ENCODE results near the gene MRPL9.

The MRPL9 gene

DNA sequence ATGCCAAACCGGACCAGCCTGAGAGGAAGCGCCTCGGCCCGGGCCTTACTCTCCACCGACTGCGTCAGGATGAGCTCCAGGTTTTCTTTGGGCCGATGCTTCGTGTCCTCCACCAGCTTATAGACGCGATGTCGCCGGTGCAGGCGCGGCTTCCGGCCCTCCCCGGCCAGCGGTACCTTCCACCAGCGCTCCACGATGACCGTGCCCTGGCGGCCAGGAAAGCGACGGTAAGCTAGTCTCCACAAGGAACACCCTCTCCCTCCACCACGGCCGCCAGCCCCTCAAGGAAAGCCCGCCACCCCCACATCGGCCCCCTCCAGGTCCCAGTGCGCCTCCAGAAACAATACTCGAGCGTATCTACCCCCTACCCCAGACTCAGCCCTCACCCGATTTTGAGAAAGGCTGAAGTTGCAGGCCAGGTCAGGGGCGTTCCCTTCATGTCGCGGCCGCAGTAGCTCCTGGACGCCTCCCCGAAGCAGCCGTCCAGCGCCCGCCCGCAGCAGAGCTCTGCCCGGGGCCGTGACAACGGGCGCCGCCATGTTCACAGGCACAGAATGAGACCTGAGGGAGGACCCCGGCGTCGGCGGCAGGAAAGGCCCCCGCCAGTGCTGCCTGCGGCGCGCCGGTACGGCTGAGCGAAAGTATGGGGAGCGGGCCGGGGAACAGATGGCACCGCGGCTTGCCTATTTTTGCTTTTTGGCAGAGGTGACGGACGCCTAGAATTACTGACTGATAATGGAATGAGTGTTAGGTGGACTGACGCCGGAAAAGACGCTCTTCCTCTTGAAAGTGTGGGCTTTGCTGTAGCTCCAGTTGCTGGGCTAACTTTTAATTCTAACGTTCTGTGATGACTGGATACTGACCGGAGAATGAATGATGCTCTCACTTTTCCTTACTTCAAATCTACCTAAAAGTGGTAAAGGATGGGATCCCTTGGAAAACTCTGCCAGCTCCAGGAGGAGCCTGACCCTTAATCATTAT lies at the start of gene MRPL9:
TSS of gene MRPL9 (minus strand) at position 556 of the 981 bp plus-strand sequence. CDS start at position 539, 17 bp downstream.
- peak within 1 kb of the TSS; percentile 94 for H3K27ac Mint-ChIP-seq
- intact Hi-C loops (cut with micrococcal nuclease) = loop anchor here (2.0 to 10.0 kb wide), 2 partner anchors 28 to 72 kb away; partner anchors contain the start of genes C2CD4D, RORC and TDRKH
- peaks cover 74% of the 10 kb centered on the region for H3K36me3 Mint-ChIP-seq (ENCODE audit: low read depth)
- no peaks in the 10 kb centered on the region for H3K9me3 Mint-ChIP-seq
- peaks cover 50% of the 10 kb centered on the region for H3K4me1 Mint-ChIP-seq (ENCODE audit: low read depth)
- H3K4me3 Mint-ChIP-seq = peak within 1 kb of the TSS; percentile 91
- H3K27me3 Mint-ChIP-seq = no peaks in the 10 kb centered on the region

DNA sequence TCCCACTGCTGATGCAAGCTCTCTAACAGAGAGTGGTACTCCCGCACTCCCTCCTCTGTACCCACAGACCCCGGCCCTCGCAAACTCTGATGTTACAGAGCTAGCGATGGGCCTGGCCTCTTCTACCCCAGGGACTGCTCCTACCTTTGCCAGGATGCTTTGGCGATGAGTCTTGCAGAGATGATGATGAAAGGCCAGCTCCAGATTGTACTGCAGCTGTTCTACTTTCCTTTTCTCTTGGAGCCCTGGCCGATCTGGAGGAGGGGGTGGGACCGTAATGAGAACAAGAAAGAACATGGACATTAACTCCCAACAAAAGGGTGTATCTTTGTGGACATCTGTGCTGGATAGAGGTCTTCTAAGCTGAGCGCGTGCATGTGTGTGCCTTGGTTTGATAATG lies 47.9 kb upstream of the MRPL9 start:
- H3K27me3 Mint-ChIP-seq = peaks cover 38% of the 10 kb centered on the region
- H3K27ac Mint-ChIP-seq = no peak overlapping the region
- peaks cover 20% of the 10 kb centered on the region for H3K4me1 Mint-ChIP-seq (ENCODE audit: low read depth)
- H3K4me3 Mint-ChIP-seq = no peak overlapping the region
- intact Hi-C loops (cut with micrococcal nuclease) = no loop called here
- H3K9me3 Mint-ChIP-seq = no peaks in the 10 kb centered on the region
- no peaks in the 10 kb centered on the region for H3K36me3 Mint-ChIP-seq (ENCODE audit: low read depth)

DNA sequence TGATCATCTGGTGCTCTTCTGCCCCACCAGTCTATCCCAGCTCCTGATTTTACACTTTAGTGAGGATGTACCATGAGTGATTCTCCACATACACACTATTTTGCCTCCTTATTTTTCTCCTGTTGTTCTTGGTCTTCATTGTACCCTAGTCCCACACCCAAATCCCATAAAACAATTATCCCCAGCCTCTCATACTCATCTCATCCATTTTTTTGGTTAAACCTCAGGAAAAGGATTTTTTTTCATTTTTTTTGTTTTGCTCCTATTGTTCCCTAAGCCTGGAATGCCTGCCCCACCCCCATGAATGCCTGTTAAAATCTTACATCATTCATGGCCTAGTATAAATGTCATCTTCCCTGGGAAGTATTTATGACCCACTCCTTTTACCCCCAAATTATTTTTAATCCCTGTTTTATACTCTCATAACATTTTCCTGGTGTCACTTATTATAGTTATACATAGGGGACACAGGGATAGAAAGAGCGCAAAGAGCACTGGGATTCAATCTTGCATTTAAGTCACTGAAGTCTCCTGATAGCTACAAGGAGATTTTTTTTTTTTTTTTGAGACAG lies 46.8 kb upstream of the MRPL9 start:
- Mint-ChIP-seq H3K27ac (no peak overlapping the region), H3K36me3 (ENCODE audit: low read depth) (no peaks in the 10 kb centered on the region), H3K27me3 (peaks cover 34% of the 10 kb centered on the region), H3K9me3 (no peaks in the 10 kb centered on the region), H3K4me1 (ENCODE audit: low read depth) (peaks cover 13% of the 10 kb centered on the region), H3K4me3 (no peak overlapping the region)
- intact Hi-C loops (cut with micrococcal nuclease) = no loop called here

DNA sequence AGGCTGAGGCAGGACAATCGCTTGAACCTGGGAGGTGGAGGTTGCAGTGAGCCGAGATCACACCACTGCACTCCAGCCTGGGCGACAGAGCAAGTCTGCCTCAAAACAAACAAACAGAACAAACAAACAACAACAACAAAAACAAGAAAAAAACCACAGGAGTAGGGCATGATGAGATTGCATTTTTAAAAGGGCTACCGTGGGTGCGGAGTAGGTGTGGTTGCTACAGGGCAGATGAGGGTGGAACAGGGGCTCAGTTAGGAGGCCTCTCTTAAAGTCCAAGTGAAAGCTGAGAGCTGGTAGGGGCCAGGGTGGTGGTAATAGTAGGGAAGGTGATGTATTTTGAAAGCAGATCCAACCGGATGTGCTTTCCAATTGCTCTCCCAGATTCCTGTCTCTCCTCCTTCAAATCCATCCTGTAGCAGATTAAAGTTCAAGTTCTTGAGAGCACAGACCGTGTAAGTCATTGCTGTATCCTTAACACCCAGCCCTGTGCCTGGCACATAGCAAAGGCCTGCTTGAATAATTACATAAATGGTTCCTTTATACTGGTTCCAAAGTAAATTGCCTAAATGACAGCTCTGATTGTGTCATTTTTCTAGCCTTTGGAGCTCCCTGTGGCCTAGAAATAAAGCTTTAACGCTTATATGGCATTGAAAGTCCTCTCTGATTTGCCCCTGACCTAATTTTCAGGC lies 46.1 kb upstream of the MRPL9 start:
- no peaks in the 10 kb centered on the region for H3K9me3 Mint-ChIP-seq
- no peaks in the 10 kb centered on the region for H3K36me3 Mint-ChIP-seq (ENCODE audit: low read depth)
- no peak overlapping the region for H3K27ac Mint-ChIP-seq
- intact Hi-C loops (cut with micrococcal nuclease) = no loop called here
- H3K27me3 Mint-ChIP-seq = peaks cover 35% of the 10 kb centered on the region
- peaks cover 13% of the 10 kb centered on the region for H3K4me1 Mint-ChIP-seq (ENCODE audit: low read depth)
- H3K4me3 Mint-ChIP-seq = no peak overlapping the region

DNA sequence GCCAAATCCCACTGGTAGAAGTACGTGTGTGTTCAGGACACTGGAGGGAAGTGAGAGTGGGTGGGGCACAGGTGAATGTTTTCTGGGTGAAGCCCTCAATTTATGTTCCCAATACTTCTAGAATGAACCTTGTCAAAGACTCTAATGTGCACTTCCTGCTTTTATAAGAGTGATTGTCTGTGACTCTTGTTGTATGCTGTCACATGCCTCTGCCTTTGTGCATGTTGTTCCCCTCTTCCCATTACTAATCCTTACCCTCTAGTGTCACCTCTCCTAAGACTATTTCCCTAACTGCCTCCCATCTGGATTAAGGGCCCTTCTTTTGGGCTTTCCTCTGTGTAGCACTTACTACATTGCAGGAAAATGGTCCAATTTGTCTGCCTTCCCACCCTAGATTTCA lies 44.5 kb upstream of the MRPL9 start:
- H3K27ac Mint-ChIP-seq = no peak overlapping the region
- intact Hi-C loops (cut with micrococcal nuclease) = no loop called here
- H3K36me3 Mint-ChIP-seq (ENCODE audit: low read depth) = no peaks in the 10 kb centered on the region
- no peaks in the 10 kb centered on the region for H3K9me3 Mint-ChIP-seq
- H3K4me3 Mint-ChIP-seq = no peak overlapping the region
- H3K4me1 Mint-ChIP-seq (ENCODE audit: low read depth) = peaks cover 13% of the 10 kb centered on the region
- peaks cover 37% of the 10 kb centered on the region for H3K27me3 Mint-ChIP-seq

DNA sequence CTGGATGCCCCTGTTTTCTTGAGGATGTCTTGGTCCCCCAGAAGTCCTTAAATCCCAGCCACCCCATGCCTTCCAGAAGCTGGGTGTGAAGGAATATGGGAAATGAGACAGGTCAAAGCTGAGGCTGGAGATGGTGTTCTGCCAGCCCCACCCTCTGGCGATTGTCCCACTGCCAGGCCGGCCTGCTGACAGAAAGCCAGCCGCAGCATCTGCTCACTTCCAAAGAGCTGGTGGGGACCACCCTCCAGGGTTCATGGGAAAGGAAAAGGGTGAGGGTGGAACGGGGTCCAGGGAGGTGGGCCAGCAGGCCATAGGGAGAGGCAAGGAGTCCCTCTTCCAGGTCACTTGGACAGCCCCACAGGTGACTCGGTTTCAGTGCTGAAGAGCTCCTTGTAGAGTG lies 43.8 kb upstream of the MRPL9 start:
- Mint-ChIP-seq H3K27ac (no peak overlapping the region), H3K27me3 (peaks cover 37% of the 10 kb centered on the region), H3K4me1 (ENCODE audit: low read depth) (peaks cover 13% of the 10 kb centered on the region), H3K9me3 (no peaks in the 10 kb centered on the region), H3K4me3 (no peak overlapping the region), H3K36me3 (ENCODE audit: low read depth) (no peaks in the 10 kb centered on the region)
- intact Hi-C loops (cut with micrococcal nuclease) = no loop called here

DNA sequence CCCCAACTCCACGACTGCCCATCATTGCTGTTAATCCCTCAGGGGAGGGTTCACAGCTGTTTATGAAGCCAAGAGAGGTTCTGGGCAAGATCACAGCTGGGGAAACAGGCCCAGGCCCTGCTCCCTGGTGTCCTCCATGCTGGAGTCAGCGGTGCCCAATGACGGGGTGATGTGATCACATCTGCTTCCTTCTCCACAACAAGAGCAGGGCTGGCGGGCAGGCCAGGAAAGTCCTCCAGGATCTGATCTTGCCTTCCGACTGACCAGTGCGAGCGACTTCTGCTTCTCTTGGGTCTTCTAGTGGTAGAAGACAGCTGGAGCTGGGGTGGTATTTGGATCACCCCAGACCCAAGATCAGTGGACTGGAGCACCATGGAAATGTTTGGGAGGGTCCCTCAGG lies 42.9 kb upstream of the MRPL9 start:
- Mint-ChIP-seq H3K4me1 (ENCODE audit: low read depth) (peaks cover 13% of the 10 kb centered on the region), H3K27me3 (peaks cover 40% of the 10 kb centered on the region), H3K9me3 (no peaks in the 10 kb centered on the region), H3K4me3 (no peak overlapping the region), H3K36me3 (ENCODE audit: low read depth) (no peaks in the 10 kb centered on the region), H3K27ac (no peak overlapping the region)
- intact Hi-C loops (cut with micrococcal nuclease) = no loop called here

DNA sequence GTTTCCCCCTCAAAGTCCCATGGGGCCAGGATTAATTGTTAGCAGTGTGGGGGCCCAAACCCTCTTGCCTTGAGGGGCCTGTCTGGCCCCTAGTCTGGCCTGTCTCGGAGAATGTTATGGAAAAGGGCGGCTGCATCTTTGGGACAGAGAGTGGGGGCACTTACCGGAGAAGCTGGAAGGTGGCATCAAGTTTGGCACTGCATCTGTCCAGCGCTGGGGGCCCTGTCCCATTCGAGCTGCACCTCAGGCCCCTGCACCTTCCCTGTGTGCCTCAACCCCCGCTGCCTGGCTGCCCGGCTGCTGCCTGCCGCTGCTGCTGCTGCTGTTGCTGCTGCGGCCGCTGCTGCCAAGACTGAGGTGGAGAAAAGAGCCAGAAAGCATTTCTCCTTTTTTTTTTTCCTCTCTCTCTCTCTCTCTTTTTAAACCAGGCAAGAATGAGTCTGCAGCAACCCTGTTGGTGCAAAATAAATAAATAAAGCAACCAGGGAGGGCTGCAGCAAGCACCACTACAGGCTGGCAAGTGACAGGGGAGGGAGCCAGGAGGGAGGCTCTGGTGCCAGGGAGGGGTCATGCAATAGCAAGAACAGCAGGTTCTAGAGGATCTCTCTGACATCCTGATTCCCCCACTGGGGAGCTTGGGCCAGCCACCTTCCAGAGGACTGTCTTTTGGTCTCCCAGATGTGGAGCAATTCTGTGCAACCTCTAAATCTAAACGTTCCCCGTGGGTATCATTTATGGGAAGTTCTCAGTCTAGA lies 41.9 kb upstream of the MRPL9 start, which contains the start of gene LINGO4:
TSS of gene LINGO4 (minus strand) at position 354 of the 755 bp plus-strand sequence. CDS start 2,715 bp downstream, outside the sequence.
- H3K27me3 Mint-ChIP-seq = peaks cover 46% of the 10 kb centered on the region
- H3K9me3 Mint-ChIP-seq = no peaks in the 10 kb centered on the region
- no peak within 1 kb of the TSS for H3K4me3 Mint-ChIP-seq
- peaks cover 13% of the 10 kb centered on the region for H3K4me1 Mint-ChIP-seq (ENCODE audit: low read depth)
- no peaks in the 10 kb centered on the region for H3K36me3 Mint-ChIP-seq (ENCODE audit: low read depth)
- intact Hi-C loops (cut with micrococcal nuclease) = no loop called here
- no peak within 1 kb of the TSS for H3K27ac Mint-ChIP-seq

DNA sequence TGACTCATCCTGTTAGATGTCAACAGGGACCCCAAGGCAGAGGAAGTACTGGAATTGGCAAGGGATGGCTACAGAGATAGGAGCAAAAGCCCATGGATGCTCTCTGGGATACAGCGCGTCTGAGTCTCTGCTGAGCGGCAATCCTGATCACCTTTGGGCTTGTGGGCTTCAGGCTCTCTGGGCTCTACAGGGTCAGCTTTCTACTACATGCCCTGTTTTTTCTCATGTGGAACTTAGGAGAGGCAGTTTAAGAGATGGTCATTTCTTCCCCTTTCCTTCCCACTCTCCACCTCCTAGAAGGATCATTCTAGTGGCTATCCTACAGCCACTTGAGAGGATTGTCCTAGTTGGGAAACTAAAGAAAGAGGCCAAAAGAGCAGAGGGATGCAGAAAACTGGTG lies 40.6 kb upstream of the MRPL9 start:
- no peaks in the 10 kb centered on the region for H3K9me3 Mint-ChIP-seq
- H3K27ac Mint-ChIP-seq = no peak overlapping the region
- H3K36me3 Mint-ChIP-seq (ENCODE audit: low read depth) = no peaks in the 10 kb centered on the region
- peaks cover 25% of the 10 kb centered on the region for H3K4me1 Mint-ChIP-seq (ENCODE audit: low read depth)
- H3K4me3 Mint-ChIP-seq = no peak overlapping the region
- peaks cover 56% of the 10 kb centered on the region for H3K27me3 Mint-ChIP-seq
- intact Hi-C loops (cut with micrococcal nuclease) = no loop called here

DNA sequence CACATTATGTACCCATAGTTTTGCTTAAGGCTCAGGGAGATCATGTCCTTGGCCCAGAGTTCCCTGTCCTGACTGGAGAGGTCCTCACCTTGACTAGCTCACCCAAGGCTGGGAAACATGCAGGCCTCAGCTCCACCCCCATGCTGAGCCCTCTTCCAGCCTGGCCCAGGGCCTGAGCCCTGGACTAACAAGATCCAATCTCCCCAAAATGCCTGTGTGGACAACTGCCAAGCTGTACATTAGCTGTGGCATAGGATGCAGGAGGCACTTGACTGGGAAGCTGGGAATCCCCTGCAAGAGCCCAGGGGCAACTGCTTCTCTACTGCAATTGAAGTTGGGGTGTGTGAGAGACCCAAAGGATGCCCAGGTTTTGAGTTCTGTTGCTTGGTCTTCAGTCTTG lies 39.9 kb upstream of the MRPL9 start:
- H3K36me3 Mint-ChIP-seq (ENCODE audit: low read depth) = no peaks in the 10 kb centered on the region
- peaks cover 29% of the 10 kb centered on the region for H3K4me1 Mint-ChIP-seq (ENCODE audit: low read depth)
- no peak overlapping the region for H3K4me3 Mint-ChIP-seq
- H3K9me3 Mint-ChIP-seq = no peaks in the 10 kb centered on the region
- intact Hi-C loops (cut with micrococcal nuclease) = no loop called here
- H3K27ac Mint-ChIP-seq = no peak overlapping the region
- peaks cover 57% of the 10 kb centered on the region for H3K27me3 Mint-ChIP-seq

DNA sequence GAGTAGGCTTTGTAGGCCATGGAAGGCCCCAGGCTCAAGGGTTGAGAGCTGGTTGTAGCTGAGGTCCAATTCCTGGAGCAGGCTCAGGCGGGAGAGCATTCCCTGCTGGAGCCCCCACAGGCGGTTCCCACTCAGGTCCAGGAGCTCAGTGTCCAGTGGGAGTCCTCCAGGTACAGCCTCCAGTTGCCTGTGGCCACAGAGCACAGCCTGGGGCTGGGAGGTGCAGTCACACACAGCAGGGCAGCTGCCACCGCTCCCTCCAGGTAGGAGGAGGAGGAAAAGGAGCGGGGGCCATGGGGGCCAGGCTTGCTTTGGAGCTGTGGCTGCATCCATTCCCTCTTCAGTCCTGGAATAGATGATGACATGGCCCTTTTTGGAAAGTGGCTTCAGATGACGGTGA lies 39.1 kb upstream of the MRPL9 start:
- Mint-ChIP-seq H3K27ac (no peak overlapping the region), H3K27me3 (peaks cover 57% of the 10 kb centered on the region), H3K4me1 (ENCODE audit: low read depth) (peaks cover 21% of the 10 kb centered on the region), H3K4me3 (no peak overlapping the region), H3K9me3 (no peaks in the 10 kb centered on the region), H3K36me3 (ENCODE audit: low read depth) (no peaks in the 10 kb centered on the region)
- intact Hi-C loops (cut with micrococcal nuclease) = no loop called here

DNA sequence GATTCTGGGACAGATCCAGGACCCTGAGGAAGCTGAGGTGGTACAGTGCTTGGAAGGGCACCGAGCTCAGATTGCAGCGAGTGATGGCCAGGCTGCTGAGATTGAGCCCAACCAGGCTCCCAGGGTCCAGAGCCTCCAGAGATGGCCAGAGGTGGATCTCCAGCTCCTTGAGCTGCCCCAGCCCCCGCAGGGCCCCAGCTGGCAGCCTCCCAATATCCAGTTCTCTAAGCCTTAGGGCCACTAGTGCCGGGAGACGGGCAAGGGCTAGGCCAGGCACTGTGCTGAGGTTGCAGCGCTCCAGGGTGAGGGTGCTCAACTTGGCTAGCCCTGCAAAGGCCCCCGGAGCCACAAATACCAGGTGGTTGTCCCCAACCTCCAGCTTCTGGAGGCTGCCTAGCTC lies 38.5 kb upstream of the MRPL9 start:
- no peak overlapping the region for H3K27ac Mint-ChIP-seq
- intact Hi-C loops (cut with micrococcal nuclease) = no loop called here
- H3K36me3 Mint-ChIP-seq (ENCODE audit: low read depth) = peaks cover 5% of the 10 kb centered on the region
- peaks cover 53% of the 10 kb centered on the region for H3K27me3 Mint-ChIP-seq
- no peaks in the 10 kb centered on the region for H3K9me3 Mint-ChIP-seq
- no peak overlapping the region for H3K4me3 Mint-ChIP-seq
- peaks cover 18% of the 10 kb centered on the region for H3K4me1 Mint-ChIP-seq (ENCODE audit: low read depth)

DNA sequence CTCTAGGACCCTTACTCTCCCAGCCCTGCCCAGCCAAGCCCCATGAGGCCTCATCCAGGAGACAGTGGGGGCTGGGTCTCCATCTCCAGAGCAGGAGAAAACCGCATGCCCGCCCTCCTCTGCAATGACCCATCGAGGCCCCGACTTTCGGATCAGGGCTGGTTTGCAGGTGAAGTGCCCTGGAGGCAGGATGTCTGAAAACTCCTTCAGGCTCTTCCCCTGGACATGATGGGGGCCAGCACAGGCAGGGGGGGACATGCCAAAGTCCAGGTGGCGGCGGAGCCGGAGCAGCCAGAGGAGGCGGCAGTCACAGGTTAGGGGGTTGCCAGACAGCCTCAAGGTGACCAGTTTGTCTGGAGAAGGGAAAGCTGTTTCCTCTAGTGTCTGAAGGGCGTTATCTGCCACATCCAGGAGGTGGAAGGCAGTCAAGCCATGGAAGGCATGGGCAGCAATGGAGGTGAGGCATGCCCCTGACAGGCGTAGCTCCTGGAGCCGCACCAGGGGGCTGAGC lies 38.1 kb upstream of the MRPL9 start:
- Mint-ChIP-seq H3K4me3 (no peak overlapping the region), H3K27me3 (peaks cover 52% of the 10 kb centered on the region), H3K27ac (no peak overlapping the region), H3K9me3 (no peaks in the 10 kb centered on the region), H3K36me3 (ENCODE audit: low read depth) (peaks cover 10% of the 10 kb centered on the region), H3K4me1 (ENCODE audit: low read depth) (peaks cover 18% of the 10 kb centered on the region)
- intact Hi-C loops (cut with micrococcal nuclease) = no loop called here

Measured in dendritic cell treated with granulocyte-macrophage colony-stimulating factor and Interleukin-4, amounts not matched to agents 40 ng/mL and 50 ng/mL, for 4 days (primary cell).